Stomach smooth muscle (tissue), 2 donors: ENCODE results near the gene WDR73.

Source experiments
- H3K27ac ChIP-seq: one replicate; pipeline ENCODE4 v1.7.0; 2013; ENCODE audit warnings: mild to moderate bottlenecking, low read length, inconsistent platforms
- H3K27me3 ChIP-seq, 2 donors: one replicate each; pipeline ENCODE4 v1.7.0; 2013; ENCODE audit warnings: low read length in 2 of 2; ENCODE audit not compliant: insufficient read depth in 2 of 2, control insufficient read depth in 1 of 2
- H3K36me3 ChIP-seq, 2 donors: one replicate each; pipeline ENCODE4 v1.7.0; 2013; ENCODE audit warnings: low read length in 2 of 2; ENCODE audit not compliant: control insufficient read depth in 2 of 2, insufficient read depth in 2 of 2
- H3K4me1 ChIP-seq: one replicate; pipeline ENCODE4 v1.7.0; 2013; ENCODE audit warnings: low read length; ENCODE audit not compliant: control insufficient read depth, insufficient read depth
- H3K4me3 ChIP-seq, 2 donors: one replicate each; pipeline ENCODE4 v1.7.0; 2013; ENCODE audit warnings: low read length in 2 of 2
- H3K9ac ChIP-seq, 2 donors: one replicate each; pipeline ENCODE4 v1.7.0; 2013; ENCODE audit warnings: low read length in 2 of 2, mild to moderate bottlenecking in 1 of 2
- H3K9me3 ChIP-seq, 2 donors: one replicate each; pipeline ENCODE4 v1.7.0; 2013; ENCODE audit warnings: low read length in 2 of 2; ENCODE audit not compliant: control insufficient read depth in 2 of 2
- donor health status: healthy.
- donor health status: Pancreatic carcinoma.

WDR73 gene

DNA sequence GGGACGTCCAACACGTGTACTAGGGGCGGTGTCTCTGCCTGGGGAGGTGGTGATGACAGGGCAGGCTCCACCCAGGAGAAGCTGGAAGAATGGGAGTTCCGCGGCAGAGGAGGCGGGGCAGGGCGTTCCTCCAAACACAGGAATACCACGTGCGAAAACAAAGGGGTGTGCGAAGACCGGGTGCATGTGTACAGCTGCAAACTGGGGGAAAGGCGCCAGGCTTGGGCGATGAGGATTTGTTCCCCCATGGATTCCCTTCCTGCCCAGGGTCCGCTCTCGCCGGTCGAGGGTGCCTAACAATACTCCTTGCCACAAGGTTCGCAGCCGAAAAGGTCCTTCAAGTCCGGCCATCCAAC is 53.8 kb downstream of the WDR73 start:
- Histone ChIP-seq H3K9ac (peak overlapping the region; percentile 33 to 55), H3K36me3 (peaks cover 6 to 8% of the 10 kb centered on the region in 2 donors), H3K27ac (peak overlapping the region; percentile 31), H3K9me3 (no peaks in the 10 kb centered on the region), H3K27me3 (no peaks in the 10 kb centered on the region), H3K4me3 (peak overlapping the region; percentile 66 to 93), H3K4me1 (peaks cover 10% of the 10 kb centered on the region)

DNA sequence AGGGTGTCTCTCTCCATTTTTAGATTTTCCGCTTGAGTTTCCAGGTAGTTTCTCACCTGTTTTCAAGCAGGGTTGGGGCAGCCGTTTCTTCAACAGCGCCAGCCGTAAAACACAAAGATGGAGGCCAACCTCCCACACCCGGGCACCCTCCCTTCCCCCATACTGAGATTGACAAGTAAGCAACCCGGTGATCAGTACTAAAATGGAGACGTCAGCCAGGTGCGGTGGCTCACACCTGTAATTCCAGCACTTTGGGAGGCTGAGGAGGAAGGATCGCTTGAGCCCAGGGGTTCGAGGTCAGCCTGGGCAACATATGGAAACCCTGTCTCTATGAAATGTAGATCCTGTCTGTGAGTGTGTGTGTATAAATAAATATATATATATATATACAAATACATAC is 54.2 kb downstream of the WDR73 start:
- H3K36me3 ChIP-seq = peaks cover 3 to 5% of the 10 kb centered on the region in 2 donors
- H3K4me3 ChIP-seq = peak overlapping the region; percentile 19 to 93
- H3K4me1 ChIP-seq = peaks cover 10% of the 10 kb centered on the region
- H3K27ac ChIP-seq = no peak overlapping the region
- no peaks in the 10 kb centered on the region for H3K27me3 ChIP-seq
- no peaks in the 10 kb centered on the region for H3K9me3 ChIP-seq
- H3K9ac ChIP-seq = peak overlapping the region in 1 of 2 donors; percentile 38

DNA sequence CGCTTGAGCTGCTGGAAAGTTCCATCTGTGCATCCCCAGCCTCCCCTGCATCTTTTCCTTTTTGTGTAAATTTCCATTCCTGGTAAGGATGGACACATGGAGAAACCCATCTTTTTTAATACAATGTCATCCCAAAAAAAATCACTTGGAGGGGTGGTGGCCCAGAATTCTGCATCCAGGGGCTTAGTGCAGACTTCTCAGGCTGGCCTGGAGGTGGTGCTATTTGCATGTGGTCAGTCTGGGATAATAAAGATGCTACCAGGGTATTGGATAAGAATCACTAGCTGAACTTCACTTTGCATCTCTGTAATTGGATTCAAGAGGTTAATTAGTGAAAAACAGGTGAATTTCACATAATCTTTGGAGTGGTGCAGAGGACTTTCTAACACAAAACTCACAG is 55.1 kb downstream of the WDR73 start:
- peaks cover under 1 to 1% of the 10 kb centered on the region in 2 donors for H3K36me3 ChIP-seq
- H3K27ac ChIP-seq = no peak overlapping the region
- H3K4me3 ChIP-seq = no peak overlapping the region
- H3K4me1 ChIP-seq = peaks cover 10% of the 10 kb centered on the region
- no peak overlapping the region for H3K9ac ChIP-seq
- H3K9me3 ChIP-seq = no peaks in the 10 kb centered on the region
- H3K27me3 ChIP-seq = no peaks in the 10 kb centered on the region

DNA sequence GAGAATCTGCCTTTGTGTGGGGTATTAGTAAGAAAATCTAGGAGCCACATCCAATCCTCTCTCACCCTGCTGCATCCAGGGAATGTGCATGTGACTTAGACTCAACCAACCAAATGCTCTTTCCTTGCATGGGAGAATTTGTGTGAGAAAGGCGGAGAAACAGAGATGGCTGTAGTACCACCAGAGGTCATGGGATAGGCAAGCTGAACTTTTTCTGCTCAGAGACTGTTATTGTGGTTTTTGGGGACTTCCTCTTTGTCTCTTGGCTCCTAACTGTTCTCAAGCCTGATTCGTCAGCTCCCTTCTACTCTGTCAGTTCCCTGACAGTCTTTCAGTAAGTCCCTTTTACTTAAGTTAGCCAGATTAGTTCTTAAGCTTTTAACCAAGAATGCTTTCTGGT is 55.8 kb downstream of the WDR73 start:
- Histone ChIP-seq H3K27ac (no peak overlapping the region), H3K4me3 (no peak overlapping the region), H3K27me3 (no peaks in the 10 kb centered on the region), H3K4me1 (peaks cover 10% of the 10 kb centered on the region), H3K9me3 (no peaks in the 10 kb centered on the region), H3K9ac (no peak overlapping the region), H3K36me3 (no peaks in the 10 kb centered on the region)

DNA sequence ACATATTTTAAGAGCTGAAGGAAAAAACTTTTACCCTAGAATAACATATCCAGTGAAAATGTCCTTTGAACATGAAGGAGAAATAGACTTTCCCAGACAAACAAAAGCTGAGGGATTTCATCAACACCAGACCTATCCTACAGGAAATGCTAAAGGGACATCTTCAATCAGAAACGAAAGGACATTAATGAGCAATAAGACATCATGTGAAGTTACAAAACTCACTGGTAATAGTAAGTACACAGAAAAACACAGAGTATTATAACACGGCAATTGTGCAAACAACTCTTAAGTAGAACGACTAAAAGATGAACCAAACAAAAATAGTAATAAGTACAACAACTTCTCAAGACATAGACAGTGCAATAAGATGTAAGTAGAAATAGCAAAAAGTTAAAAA is 56.8 kb downstream of the WDR73 start:
- H3K4me1 ChIP-seq = peaks cover 10% of the 10 kb centered on the region

DNA sequence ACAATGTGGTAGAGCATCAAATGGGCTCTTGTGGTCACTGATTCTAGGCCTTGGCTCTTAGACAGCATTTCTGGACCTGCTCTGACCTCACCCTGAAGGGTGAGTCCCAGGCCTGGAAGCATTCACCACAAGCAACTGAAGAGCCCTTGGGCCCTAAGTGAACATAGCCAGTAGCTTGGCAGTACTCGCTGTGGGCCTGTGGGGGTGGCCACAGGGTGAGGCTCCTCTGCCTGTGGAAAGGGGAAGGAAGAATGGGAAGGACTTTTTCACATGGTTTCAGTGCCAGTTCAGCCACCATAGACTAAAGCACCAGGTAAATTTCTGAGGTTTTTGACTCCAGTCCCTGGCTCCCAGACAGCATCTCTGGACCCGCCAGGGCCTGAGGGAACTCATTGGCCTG is 58.4 kb downstream of the WDR73 start:
- H3K9me3 ChIP-seq = no peaks in the 10 kb centered on the region
- H3K27me3 ChIP-seq = no peaks in the 10 kb centered on the region
- H3K4me3 ChIP-seq = no peak overlapping the region
- H3K9ac ChIP-seq = no peak overlapping the region
- no peak overlapping the region for H3K27ac ChIP-seq
- peaks cover 4% of the 10 kb centered on the region for H3K4me1 ChIP-seq
- H3K36me3 ChIP-seq = no peaks in the 10 kb centered on the region

More for the DNA sequence above, 56.8 kb downstream of the WDR73 start:
- Histone ChIP-seq H3K27ac (no peak overlapping the region), H3K9ac (no peak overlapping the region), H3K4me3 (no peak overlapping the region), H3K36me3 (no peaks in the 10 kb centered on the region), H3K9me3 (no peaks in the 10 kb centered on the region), H3K27me3 (no peaks in the 10 kb centered on the region)

DNA sequence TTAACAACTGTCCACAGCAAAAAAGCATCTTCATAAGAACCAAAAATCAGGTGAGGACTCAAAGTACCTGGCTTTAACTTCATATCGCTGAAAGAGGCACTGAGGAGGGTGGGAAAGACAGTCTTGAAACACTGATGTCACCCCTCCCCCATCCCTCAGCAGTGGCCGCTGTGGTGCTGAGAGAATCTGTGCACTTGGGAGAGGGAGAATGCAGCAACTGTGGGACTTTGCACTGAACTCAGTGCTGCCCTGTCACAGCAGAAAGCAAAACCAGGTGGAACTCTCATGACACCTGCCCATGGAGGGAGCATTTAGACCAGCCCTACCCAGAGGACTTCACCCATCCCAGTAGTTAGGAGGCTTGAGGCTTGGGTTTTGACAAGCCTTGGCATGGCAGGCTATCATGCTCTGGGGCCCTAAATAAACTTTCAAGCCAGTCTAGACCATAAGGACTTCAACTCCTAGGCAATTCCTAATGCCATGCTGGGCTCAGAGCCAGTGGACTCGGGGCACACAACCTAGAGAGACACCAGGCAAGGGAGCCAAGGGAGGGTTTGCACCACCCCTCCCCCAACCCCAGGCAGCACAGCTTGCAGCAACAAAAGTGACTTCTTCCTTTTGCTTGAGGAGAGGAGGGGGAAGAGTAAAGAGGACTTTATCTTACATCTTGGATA is 59.3 kb downstream of the WDR73 start:
- Histone ChIP-seq H3K27me3 (no peaks in the 10 kb centered on the region), H3K4me1 (peaks cover 2% of the 10 kb centered on the region), H3K4me3 (no peak overlapping the region), H3K9ac (no peak overlapping the region), H3K9me3 (no peaks in the 10 kb centered on the region), H3K27ac (no peak overlapping the region), H3K36me3 (no peaks in the 10 kb centered on the region)

DNA sequence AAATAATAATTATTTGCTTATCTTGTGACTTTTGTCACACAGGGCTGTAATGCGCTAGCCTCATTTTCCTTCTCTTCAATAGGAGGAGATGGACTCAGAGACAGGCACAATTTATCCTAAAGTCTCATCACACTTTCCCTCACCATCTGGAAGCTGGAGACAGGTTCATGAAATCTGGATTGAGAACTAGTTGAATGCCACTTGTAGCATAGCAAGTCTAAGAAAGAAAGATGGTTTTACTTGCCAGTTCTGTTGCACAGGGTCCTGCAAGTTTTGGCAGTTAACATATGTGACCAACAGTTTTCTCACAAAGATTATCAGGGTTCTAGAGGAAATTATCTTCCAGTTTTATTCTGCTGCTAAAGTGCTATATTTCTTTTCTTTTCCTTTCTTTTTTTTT is 62.3 kb downstream of the WDR73 start:
- no peaks in the 10 kb centered on the region for H3K27me3 ChIP-seq
- no peaks in the 10 kb centered on the region for H3K36me3 ChIP-seq
- no peak overlapping the region for H3K4me3 ChIP-seq
- H3K27ac ChIP-seq = no peak overlapping the region
- peaks cover 3% of the 10 kb centered on the region for H3K4me1 ChIP-seq
- no peak overlapping the region for H3K9ac ChIP-seq
- H3K9me3 ChIP-seq = no peaks in the 10 kb centered on the region

DNA sequence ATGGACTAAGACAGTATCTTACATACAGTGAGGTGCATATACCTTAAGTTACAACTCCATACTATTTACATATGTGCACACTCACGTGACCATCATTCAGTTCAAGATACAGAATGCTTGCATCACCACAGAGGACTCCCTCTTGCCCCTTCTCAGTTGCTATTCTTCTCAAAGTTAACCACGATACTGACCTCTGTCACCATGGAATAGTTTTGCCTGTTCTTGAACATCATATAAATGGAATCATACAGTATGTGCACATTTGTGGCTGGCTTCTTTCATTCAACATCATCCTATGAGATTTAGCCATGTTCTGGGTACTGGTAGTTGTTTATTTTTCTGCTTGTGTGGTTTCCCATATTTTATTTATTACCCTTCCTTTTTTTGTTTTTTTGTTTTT is 63.7 kb downstream of the WDR73 start:
- H3K36me3 ChIP-seq = no peaks in the 10 kb centered on the region
- H3K4me1 ChIP-seq = peaks cover 3% of the 10 kb centered on the region
- H3K4me3 ChIP-seq = no peak overlapping the region
- no peak overlapping the region for H3K27ac ChIP-seq
- no peaks in the 10 kb centered on the region for H3K27me3 ChIP-seq
- no peak overlapping the region for H3K9ac ChIP-seq
- H3K9me3 ChIP-seq = no peaks in the 10 kb centered on the region
